ENCODE results near the gene MCF2L2.

The MCF2L2 gene

GRCh38 chr3:183158113-183158512 lies 270.3 kb downstream of the MCF2L2 start:
- no peak overlapping the region for H3K4me3 ChIP-seq (ENCODE audit: control insufficient read depth, low read depth, low read length)
- no peak for TF ChIP-seq CTCF (conservative IDR thresholded peaks at IDR 0.05; ENCODE audit: control insufficient read depth, insufficient read depth, low read depth, low read length)
- no peak for DNase-seq (ENCODE audit: low read depth)

- no peak for DNase-seq (ENCODE audit: low read depth)
- TF ChIP-seq CTCF (conservative IDR thresholded peaks at IDR 0.05; ENCODE audit: control insufficient read depth, insufficient read depth, low read depth, low read length): no peak
- no peak overlapping the region for H3K4me3 ChIP-seq (ENCODE audit: control insufficient read depth, low read depth, low read length)
These were observed 272.2 kb downstream of the MCF2L2 start for GRCh38 chr3:183156266-183156665.

GRCh38 chr3:183155499-183155898 lies 272.9 kb downstream of the MCF2L2 start:
- no peak for TF ChIP-seq CTCF (conservative IDR thresholded peaks at IDR 0.05; ENCODE audit: control insufficient read depth, insufficient read depth, low read depth, low read length)
- DNase-seq (ENCODE audit: low read depth): no peak
- no peak overlapping the region for H3K4me3 ChIP-seq (ENCODE audit: control insufficient read depth, low read depth, low read length)

- no peak for TF ChIP-seq CTCF (conservative IDR thresholded peaks at IDR 0.05; ENCODE audit: control insufficient read depth, insufficient read depth, low read depth, low read length)
- no peak for DNase-seq (ENCODE audit: low read depth)
- H3K4me3 ChIP-seq (ENCODE audit: control insufficient read depth, low read depth, low read length): no peak overlapping the region
These were observed 275.0 kb downstream of the MCF2L2 start for GRCh38 chr3:183153210-183153950.

- no peak for DNase-seq (ENCODE audit: low read depth)
- H3K4me3 ChIP-seq (ENCODE audit: control insufficient read depth, low read depth, low read length): no peak overlapping the region
These were observed 276.5 kb downstream of the MCF2L2 start for GRCh38 chr3:183151821-183152351.

GRCh38 chr3:183151086-183151485 lies 277.3 kb downstream of the MCF2L2 start:
- no peak overlapping the region for H3K4me3 ChIP-seq (ENCODE audit: control insufficient read depth, low read depth, low read length)
- no peak for DNase-seq (ENCODE audit: low read depth)
- TF ChIP-seq CTCF (conservative IDR thresholded peaks at IDR 0.05; ENCODE audit: control insufficient read depth, insufficient read depth, low read depth, low read length): no peak

More at GRCh38 chr3:183151821-183152351, 276.5 kb downstream of the MCF2L2 start:
- no peak for TF ChIP-seq CTCF (conservative IDR thresholded peaks at IDR 0.05; ENCODE audit: control insufficient read depth, insufficient read depth, low read depth, low read length)

Measured in fibroblast of mammary gland (primary cell).